Stimulated activated naive CD8-positive, alpha-beta T cell treated with anti-CD3 and anti-CD28 coated beads, Interleukin-15, Interleukin-2, amounts not matched to agents 100 ng/mL and 50 ng/mL, for 24 hours (primary cell): ENCODE data around the gene PHF19.

ENCODE experiments used
- H3K27ac Mint-ChIP-seq: one replicate; pipeline ENCODE4 v1.8.0; 2021; ENCODE audit warnings: mild to moderate bottlenecking, mixed read lengths
- H3K27me3 Mint-ChIP-seq: one replicate; pipeline ENCODE4 v1.8.0; 2021; ENCODE audit warnings: mixed read lengths
- H3K36me3 Mint-ChIP-seq: one replicate; pipeline ENCODE4 v1.8.0; 2021; ENCODE audit warnings: low read depth, mixed read lengths
- H3K4me1 Mint-ChIP-seq: one replicate; pipeline ENCODE4 v1.8.0; 2021; ENCODE audit warnings: low read depth, mixed read lengths
- H3K4me3 Mint-ChIP-seq: one replicate; pipeline ENCODE4 v1.8.0; 2021; ENCODE audit warnings: mild to moderate bottlenecking, mixed read lengths
- H3K9me3 Mint-ChIP-seq: one replicate; pipeline ENCODE4 v1.8.0; 2021; ENCODE audit warnings: mixed read lengths

PHF19 gene

GRCh38 chr9:120807607-120808379 lies 69.2 kb downstream of the PHF19 start:
- Mint-ChIP-seq H3K27me3 (no peaks in the 10 kb centered on the region), H3K4me1 (no peaks in the 10 kb centered on the region), H3K4me3 (no peak overlapping the region), H3K27ac (no peak overlapping the region), H3K9me3 (peaks cover 33% of the 10 kb centered on the region), H3K36me3 (peaks cover 53% of the 10 kb centered on the region)
